Hepatocyte (in vitro differentiated cells): ENCODE results near the gene FBXO46.

Source experiments
- EZH2 ChIP-seq: fragments of 200-600 bp; sonication (generic); IDR thresholded peaks from 2 replicates; pipeline ENCODE4 v1.6.1; 2016; ENCODE audit warnings: antibody characterized with exemption, mild to moderate bottlenecking, borderline replicate concordance
- TF ChIP-seq, protein P1 (sequence below): fragments of 200-600 bp; sonication (generic); IDR thresholded peaks from 2 replicates; pipeline ENCODE4 v1.5.1; 2016; ENCODE audit warnings: antibody characterized with exemption, mild to moderate bottlenecking; ENCODE audit not compliant: poor library complexity

DNA sequence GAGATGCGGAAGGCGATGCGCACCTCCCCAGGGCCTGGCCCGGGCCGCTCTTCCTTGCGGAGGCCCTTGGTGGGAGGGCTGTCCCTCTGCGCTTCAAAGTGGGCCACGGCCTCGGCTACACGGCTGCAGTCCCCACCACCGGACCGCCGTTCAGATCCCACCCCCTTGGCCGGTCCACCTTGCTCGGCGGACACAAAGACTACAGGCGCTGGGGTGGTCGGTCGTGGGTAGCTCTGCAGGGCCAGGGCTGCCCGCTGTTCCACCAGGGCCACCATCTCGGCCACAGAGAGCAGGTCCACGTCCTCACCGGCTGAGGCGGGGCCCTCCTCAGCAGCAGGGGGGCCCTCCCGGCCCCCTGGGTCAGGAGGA, 18.0 kb downstream of the FBXO46 start:
- TF ChIP-seq, protein P1, sequence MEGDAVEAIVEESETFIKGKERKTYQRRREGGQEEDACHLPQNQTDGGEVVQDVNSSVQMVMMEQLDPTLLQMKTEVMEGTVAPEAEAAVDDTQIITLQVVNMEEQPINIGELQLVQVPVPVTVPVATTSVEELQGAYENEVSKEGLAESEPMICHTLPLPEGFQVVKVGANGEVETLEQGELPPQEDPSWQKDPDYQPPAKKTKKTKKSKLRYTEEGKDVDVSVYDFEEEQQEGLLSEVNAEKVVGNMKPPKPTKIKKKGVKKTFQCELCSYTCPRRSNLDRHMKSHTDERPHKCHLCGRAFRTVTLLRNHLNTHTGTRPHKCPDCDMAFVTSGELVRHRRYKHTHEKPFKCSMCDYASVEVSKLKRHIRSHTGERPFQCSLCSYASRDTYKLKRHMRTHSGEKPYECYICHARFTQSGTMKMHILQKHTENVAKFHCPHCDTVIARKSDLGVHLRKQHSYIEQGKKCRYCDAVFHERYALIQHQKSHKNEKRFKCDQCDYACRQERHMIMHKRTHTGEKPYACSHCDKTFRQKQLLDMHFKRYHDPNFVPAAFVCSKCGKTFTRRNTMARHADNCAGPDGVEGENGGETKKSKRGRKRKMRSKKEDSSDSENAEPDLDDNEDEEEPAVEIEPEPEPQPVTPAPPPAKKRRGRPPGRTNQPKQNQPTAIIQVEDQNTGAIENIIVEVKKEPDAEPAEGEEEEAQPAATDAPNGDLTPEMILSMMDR = no peak
- no peak for TF ChIP-seq EZH2
